Activated CD4-positive, alpha-beta T cell treated with anti-CD3 and anti-CD28 coated beads, Interleukin-2, amount 50 U/mL, for 48 hours (primary cell): Measurements from ENCODE around the gene VRK1.
"Not testable (repeated sequence)": the region's sequence is repeated elsewhere in the genome, so short reads cannot be mapped to it uniquely, and the experiment has no call there.

Source experiments
- DNase-seq, 2 experiments: peaks; one replicate each; pipeline ENCODE4 v3.0.0-alpha.2; 2020

VRK1 gene

DNA sequence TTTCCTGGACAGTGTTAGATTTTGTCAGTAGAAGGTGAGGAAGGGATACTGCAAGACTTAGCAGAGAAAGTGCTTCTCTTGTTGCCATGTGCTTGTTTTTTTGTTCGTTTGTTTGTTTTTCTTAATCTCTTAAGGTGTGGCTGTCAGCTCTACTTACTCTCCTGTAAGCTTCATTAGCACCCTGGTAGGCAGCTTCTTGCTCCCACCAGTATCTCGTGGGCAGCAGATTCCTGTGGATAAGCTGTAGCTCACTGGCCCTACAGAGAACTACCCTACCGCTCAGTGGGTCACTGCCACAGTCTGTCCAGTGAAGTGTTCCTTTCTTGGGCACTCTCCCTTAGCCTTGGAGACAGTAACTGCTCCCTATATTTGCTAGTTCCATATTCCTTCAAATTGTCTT is 30.1 kb downstream of the VRK1 start:
- DNase-seq, result no peak

DNA sequence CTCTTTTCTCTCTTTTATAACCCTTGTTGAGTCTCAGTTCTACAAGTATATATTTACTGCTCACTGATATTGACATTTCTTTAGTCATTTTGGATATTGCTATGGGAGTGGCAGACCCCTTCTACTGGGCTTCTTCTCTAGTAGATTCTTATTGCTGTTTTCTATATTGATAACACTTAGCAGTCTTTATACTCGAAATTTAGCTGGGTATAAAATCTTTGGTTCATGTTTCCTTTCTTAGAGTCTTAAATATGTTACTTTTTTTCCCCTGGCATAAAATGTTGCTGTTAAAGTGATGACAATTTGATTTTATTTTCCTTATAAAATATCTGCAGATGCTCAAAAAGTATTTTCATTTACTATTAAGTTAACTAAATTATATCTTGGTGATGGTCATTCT is 32.6 kb downstream of the VRK1 start:
- no peak for DNase-seq

DNA sequence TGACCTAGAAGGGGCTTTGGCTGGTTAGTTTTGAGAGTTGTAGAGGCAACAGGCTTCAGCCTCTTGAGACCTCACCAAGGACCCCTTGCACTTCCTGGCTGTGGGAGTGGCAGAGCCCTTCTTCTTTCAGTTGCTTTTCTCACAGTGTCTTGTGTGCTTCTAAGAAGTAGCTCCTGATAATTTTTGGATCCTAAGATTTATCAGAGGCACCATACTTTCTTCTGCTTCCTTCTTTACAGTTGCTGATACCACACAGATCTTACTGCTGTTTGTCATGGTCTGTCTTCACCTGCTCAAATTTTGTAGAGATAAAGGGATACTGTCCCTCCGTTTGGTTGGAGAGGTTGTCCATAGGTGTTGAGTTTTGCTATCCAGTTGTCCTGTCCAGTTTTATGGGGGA is 33.8 kb downstream of the VRK1 start:
- DNase-seq, result no peak

DNA sequence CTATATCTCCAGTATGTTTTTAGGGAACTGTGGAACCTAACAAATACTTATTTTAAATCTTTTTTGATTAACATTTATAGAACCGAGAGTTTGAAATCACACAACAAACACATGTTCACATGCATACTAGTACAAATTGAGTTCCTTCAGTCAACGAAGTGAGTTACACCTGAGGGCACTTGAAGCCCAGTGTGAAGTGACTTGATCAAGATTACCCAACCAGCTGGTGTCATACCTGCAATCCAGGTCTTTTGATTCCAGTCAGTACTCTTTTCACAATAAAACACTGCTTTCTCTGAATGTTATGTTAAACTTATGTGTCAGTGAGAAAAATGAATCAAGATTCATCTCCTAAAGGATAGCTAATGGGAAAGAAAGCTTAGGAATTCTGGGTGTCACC is 35.2 kb downstream of the VRK1 start:
- DNase-seq, result no peak

DNA sequence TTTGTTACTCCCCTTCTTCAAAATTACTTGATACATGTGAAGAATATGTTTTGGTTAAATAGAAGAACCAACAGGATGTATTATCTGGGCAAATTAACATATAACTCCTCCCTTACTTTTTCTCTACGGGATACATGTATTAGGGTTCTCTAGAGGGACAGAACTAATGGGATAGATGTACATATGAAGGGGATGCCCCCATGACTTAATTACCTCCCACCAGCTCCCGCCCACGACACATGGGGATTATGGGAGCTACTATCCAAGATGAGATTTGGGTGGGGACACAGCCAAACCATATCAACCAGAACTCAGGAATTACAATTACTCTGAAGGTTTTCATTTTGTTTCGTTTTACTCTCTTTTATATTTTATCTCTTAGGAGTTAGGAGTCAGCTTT is 41.3 kb downstream of the VRK1 start:
- DNase-seq, result no peak

DNA sequence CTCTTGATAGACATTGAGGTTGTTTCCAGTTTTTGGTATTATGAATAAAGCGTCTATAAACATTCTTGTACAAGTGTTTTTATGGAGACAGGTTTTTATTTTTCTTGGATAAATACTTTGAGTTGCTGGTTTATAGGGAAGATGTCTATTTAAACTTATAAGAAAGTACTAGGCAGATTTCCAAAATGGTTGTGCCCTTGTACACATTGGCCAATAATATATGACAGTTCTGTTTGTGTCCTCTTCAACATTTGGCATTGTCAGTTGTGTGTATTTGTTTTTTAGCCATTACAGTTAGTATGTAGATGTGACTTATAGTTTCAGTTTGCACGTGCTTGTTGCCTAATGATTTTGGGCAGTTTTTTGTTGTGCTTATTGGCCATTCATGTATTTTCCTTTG is 42.1 kb downstream of the VRK1 start:
- no peak for DNase-seq

DNA sequence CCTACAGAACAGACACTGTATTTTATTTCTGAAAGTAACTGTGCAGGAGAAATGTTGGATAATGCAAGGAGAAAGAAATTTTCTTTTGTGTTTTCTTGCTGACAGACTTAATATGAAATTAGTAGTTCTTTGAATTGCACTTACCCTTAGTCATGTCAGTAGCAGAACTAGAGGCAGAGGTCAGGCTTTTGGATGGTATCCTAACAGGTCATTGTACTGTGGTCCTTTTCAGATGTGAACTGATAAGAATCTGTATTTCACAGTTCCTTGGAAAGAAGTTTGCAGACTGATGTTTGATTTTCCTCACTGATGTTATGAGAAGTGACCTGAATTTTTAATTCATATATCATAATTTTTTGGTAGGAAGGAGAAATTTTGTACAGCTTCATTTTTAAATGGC is 46.0 kb downstream of the VRK1 start:
- DNase-seq, result no peak

DNA sequence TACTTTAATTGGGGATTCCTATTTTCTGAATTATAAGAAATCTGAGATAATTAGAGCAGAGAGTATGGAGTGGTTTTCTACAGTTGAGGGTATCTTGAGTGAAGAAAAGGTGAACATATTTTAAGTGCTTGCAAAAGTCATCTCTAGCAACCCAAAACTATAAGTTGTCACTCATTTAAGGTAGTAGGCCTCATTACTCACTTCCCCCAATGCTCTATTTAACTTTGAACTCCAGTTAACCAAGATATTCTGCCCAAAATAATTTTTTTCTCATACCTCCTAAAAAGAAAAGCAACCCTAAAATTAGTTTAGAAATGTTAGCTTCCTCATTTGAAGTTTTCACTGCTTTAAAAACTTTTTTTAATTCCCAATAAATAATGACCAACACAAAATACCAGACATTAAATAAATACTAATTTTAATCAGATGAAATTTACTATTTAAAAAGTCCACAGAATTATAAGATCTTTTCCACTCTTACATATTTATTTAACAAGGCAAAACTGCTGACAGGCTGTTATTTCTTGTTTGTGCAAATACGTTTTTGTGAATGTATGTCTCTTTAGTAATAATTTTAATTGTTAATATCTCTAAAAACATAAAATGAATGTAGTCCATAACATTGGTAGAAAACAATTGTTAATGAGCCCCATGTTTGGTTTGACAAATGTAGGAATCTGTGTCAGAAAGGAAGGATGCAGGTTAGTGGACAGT is 47.8 kb downstream of the VRK1 start:
- no peak for DNase-seq

DNA sequence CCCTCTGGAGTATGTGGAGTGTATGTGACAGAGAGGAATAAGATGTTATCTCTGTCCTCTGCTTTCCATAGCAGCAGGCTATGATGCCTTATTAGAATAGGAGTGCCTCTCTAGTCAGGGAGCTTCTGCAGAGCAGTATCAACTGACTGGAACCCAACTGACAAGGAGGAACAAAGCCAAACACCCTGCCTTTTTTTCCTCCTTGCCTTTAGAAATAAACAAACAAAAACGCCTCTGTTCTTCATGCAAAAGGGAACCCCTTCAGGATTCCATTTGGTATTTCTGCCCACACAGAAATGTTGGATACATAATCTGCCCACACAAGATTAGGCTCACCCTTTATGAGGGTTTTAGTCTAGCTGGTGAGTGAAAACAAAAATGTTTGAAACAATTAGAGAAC is 50.3 kb downstream of the VRK1 start:
- no peak for DNase-seq

DNA sequence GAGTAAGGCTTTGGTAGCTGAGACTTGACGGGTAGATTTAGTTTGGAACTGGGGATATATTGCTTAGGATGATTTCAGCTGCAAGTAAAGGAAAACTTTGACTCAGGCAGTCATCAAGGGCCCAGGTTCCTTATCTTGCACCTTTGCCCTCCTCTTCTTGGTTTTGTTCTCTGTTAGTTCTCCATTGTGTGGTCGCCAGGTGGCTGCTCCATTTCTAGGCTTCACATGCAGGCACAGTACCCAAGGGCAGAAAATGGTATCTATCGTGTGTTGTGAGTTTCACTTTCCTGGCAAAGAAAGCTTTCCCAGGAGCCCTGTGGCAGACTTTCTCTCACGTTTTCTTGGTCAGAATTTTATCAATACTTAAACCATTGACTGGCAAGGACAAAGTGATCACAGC is 50.8 kb downstream of the VRK1 start:
- DNase-seq, result no peak

DNA sequence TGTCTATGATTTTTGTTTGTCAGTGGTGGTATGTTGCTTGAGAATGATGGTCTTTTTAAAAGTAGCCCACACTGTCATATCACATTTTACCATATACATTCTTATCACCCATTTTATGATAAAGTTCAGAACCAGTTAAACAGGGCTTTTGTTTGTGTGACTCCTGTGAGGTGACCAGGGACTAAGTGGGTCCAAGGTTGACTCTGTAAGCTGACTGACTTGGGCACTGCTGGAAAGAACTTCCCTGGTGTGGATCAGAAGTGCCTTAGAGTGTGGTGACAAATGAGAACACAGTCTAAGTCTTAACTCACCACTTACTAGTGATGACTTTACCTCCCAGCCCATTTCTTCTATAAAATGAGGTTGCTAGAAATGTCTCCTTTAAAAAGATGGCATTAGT is 52.6 kb downstream of the VRK1 start:
- no peak for DNase-seq

DNA sequence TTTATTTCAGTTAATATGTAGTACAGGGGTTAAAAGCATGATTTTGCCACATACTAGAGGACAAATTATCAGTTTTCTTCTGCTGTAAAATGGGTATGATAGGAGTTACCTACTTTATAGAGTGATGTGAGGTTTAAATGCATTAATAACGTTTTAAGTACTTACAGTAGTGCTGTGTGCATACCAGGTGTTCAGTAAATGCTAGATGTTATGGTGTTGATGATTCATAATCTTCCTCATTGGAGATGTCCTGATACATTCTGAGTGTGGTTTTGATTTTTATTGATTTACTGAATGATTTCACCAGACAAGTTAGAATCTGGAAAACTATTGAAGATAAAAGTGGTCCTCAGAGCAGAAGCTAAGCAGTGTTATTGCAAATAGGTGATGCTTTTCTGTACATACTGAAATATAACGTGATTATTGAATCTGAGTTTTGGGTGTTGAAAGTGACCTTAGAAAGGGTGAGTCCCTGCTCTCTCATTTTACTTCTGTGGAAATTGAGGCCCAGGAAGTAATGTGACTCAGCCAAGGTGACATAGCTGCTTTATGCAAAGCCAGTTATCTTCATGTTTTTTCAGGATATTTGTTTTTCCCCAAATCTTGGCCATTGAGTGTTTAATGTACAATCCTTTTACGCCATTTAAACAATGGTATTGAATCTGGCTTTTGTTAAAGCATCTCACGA is 54.7 kb downstream of the VRK1 start:
- DNase-seq, result no peak

DNA sequence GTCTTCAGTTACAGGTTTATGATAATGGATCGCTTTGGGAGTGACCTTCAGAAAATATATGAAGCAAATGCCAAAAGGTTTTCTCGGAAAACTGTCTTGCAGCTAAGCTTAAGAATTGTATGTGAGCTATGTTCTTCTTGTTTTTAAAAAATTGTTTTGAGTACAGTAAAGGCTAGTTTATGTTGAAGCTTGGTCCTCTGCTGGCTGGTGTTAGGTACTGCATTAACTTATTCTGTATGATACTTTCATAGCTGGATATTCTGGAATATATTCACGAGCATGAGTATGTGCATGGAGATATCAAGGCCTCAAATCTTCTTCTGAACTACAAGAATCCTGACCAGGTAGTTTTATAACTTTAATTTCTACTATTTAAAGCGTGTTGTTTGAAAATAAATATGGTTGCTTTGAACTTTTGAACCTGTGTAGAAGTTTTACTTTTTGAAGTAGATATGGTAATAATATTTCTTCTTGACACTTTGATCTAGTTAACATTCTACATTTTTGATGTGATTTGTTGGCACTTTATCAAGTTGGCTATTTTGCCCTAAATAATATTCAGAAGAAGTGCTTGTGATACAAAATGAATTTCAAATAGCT is 55.7 kb downstream of the VRK1 start:
- no peak for DNase-seq

DNA sequence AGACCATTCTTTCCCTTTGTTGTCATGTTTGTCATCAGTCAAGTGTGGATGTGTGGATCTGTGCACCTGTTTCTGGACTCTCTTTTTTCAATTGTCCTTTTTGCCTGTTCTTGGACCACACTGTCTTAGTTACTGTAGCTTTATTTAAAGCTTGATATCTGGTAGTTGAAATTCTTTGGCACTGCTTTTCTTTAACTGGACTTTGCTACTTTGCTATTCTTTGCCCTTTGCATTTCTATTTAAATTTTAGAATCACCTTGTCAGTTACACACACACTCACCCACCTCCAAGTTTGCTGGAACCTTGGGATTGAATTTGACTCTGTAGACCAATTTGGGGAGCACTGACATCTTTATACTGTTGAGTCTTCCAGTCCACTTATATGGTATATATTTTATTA is 61.5 kb downstream of the VRK1 start:
- no peak for DNase-seq

DNA sequence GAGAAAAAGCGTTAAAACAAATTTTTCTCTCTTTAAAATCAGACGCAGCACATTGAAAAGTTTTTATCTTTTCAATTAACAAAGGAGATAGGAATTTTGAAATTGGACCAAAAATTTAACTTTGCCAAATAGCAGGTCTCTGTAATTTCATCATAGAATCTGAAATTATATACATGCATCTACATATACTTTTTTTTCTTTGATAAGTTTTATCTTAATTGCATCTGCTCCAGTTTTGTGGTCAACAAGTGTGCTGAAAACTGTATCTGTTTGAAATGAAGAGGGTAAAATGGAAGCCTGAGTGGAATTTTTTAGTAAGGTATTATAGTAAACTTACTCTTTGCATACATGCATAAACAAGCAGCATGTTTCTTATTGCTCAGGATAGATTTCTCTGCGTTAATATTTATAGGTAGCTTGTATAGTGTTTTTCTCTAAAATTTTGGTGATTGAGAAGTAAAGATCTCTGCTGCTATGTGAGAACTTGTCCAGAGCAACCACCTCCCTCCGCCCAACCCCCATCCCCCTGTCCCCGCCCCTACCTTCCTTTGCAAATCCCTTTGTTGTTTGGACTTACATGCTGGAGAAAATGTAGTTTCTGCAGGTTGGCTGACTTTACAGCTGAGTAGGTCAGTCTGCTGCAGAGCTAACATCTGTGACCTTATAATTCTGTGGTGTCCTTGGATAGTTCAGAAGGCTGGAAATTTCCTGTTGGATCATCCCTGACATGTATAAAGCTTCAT is 64.6 kb downstream of the VRK1 start:
- no peak for DNase-seq

DNA sequence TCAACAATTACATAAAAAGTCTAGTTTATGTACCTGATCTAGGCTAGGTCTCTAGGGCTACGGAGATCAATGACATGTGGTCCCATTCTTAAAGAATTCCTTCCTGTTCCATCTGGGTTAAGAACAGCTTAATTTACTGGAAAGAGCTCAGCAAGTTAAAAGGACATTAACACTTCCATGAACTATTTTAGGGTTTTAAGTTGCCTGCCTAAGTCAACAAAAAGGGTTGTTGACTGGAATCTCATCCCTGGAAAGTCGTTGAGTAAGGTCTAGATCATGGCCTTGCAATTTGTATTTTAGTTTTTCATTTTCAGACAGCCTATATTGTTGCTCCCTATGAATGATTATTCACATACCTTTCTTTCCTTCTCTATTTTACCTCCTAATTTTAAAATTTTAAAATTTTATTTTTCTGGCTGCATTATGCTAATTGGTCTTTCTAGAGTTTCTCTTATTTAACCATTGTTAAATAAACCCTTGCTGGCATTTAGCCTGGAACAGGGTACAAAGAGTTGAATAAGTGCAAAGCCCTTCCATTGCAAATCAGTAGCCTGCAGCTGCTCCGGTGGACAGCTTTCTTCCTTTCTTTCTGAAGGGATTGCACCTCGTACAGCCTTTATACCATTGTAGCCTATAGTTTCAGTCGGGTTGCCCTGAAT is 66.3 kb downstream of the VRK1 start:
- no peak for DNase-seq

DNA sequence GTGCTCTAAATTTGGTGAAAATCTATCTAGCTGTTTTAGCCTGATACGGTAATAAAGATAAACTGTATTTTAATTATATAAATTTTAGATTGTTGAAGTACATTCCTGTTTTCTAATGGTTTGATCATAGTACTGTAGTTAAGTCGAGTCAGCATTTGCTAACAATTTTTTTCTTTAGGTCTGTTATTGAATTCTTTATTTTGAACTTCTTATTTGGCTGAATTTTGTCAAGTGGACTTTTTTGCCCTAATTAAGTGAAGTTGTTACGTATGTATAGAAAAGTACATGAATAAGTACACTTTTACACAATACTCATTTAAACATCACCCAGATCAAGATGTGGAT is 66.8 kb downstream of the VRK1 start:
- DNase-seq, result no peak

DNA sequence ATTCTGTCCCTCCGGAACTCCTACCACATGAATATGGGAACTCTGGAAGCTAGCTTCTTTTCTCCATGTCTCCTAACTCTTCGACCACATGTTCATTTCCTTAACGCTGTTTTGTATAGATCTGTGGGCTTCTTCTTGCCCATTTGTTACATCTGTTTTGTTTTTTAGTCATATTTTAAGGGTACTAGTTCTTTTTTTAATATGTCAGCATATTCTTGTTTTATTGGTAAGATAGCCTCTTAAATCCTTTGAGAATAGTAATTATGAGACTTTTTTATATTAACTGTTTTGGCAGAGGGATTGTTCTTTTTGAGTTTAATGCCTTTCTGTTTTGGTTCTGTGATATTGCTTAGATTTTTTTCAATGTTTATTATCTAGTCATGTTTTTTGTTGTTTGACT is 70.5 kb downstream of the VRK1 start:
- DNase-seq, result no peak

DNA sequence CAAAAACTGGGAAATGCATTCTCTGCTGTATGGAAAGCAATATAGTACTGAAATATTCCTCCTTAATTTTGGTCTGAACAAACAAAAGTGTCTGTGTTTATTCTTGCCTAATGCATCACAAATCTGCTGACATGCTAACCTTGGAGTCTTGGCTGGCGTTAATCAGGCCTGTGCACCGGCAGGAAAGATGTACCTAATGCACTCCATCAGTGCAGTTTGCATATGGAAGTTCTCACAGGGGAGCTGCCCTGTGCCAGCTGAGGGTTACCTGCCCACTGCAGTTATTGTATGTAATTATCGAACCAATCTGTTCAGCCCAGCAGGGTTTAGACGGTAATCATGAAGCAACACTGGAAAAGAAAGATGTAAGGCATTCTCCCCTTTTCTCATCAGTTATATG is 76.9 kb downstream of the VRK1 start:
- DNase-seq, result no peak

DNA sequence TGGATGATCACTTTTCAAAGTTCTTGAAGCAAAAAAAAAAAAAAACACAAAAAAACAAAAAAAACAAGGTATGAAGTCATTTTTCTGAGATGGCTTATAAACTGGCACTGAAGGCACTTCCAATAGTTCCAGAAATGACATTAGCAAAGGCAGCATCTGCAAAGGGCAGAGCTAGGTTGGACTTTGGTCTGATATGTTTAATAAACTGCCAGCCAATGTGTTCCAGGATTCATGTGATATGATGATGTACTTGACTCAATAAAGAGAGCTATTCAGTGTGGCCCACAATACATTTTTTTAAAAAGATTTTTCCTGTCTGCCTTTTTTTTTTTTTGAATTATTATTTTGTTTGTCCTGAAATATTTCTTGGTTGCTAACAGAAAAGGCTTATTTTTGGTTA is 79.6 kb downstream of the VRK1 start:
- DNase-seq, result no peak

DNA sequence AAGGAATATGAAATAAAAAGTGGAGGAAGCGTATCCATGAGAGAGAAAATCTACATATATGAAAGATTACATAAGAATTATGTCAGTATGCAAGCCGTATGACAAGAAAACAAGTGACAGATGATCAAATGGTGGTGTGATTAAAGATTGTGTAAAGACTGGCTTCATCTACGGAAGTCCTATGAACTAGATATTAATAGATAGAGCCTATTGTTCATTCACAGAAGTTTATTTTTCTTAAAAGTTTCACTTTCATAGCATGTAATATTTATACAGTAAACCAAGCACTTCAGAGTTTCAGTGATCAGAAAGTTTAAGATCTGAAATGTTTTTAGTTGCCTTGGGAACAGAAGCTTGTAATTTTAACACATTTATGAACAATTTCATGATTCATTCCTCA is 84.5 kb downstream of the VRK1 start:
- no peak for DNase-seq

DNA sequence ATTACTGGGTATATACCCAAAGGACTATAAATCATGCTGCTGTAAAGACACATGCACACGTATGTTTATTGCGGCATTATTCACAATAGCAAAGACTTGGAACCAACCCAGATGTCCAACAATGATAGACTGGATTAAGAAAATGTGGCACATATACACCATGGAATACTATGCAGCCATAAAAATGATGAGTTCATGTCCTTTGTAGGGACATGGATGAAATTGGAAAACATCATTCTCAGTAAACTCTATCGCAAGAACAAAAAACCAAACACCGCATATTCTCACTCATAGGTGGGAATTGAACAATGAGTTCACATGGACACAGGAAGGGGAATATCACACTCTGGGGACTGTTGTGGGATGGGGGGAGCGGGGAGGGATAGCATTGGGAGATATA is 86.8 kb downstream of the VRK1 start:
- not testable (repeated sequence) for DNase-seq

DNA sequence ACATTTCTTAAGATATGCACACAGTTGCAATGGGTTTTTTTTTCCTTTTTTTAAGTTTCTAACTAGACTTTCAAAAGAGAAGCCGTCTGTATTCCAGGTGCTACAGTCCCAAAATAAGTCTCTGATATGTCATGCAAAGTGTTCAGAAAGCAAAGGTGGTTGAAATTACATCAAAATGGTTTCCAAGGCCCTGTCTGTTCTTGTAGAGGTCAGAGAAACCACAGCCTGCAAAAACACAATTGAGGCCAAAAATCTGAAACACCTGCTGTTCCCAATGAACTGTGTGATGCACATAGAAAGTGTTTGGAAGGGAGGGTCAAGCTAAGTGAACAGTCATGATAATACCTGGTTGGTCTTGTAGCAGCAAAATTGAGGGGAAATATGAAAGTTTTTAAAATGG is 91.0 kb downstream of the VRK1 start:
- DNase-seq, result no peak

DNA sequence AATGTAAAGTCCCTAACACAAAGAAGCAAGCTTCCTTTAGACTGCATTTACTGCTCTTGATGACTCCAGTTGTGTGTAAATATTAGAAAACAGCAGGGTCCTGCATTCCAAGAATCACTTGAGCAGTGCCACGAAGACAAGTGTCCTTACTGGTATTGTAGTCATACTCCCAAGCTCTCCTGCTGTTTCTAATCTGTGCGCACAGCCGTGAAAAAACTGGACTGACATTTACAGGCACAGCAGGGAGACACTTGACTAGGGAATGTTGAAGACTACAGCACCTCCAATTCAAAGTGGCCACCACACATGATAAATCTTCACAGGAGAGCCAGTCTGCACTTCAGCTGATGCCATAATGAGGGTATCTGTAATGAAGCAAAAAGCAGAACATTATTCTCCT is 91.4 kb downstream of the VRK1 start:
- no peak for DNase-seq
